K562 (cell line): ENCODE data around the gene PGM3. TPM values are rescaled to one million over a fixed set of nuclear protein-coding genes. Genes with fewer than 3 reads are reported as not detected.

ENCODE experiments used
- CBX8 ChIP-seq: fragments of 200-600 bp; sonication (generic); IDR thresholded peaks from 2 replicates; pipeline ENCODE4 v1.6.1; 2012; ENCODE audit warnings: borderline replicate concordance, mixed run types, low read depth, mild to moderate bottlenecking, moderate library complexity, mixed read lengths, low read length, control low read depth, inconsistent platforms; ENCODE audit not compliant: poor library complexity, severe bottlenecking; ENCODE audit errors: extremely low read depth
- CEBPB ChIP-seq: fragments of 450-650 bp; IDR thresholded peaks from 2 replicates; pipeline ENCODE4 v1.6.1; 2016; ENCODE audit warnings: missing genetic modification characterization, missing compliant biosample characterization
- E2F3 ChIP-seq: fragments of 250-450 bp; sonication (Bioruptor Pico); IDR thresholded peaks from 2 replicates; pipeline ENCODE4 v1.4.0; 2020; ENCODE audit warnings: mild to moderate bottlenecking
- ZFPM2 ChIP-seq: fragments of 250-450 bp; sonication (Bioruptor Pico); IDR thresholded peaks from 2 replicates; pipeline ENCODE4 v1.5.1; 2022; ENCODE audit warnings: mild to moderate bottlenecking
- polyA plus RNA-seq, 8 experiments: library from polyadenylated mRNA; depleted of rRNA in 4 of 8; stranded (reverse) in 5 of 8; unstranded in 3 of 8; fragments of >200 nt; fragmentation: Nextera tagmentation in 2 of 8; fragmentation: Illumina TruSeq in 1 of 8; extraction: Ambion mirVana in 2 of 8; extraction: Trizol in 1 of 8; gene quantifications; 2 replicates each; pipeline versions ENCODE4 v1.2.1 to v1.2.3, GENCODE V29; 2011 to 2014; ENCODE audit warnings: inconsistent platforms in 1 of 8, missing spikeins in 1 of 8
- total RNA-seq, 7 experiments: library from RNA; depleted of rRNA in 6 of 7; stranded (reverse); fragments of >200 nt in 6 of 7; fragmentation: Illumina TruSeq in 2 of 7; extraction: Trizol in 2 of 7; gene quantifications; 2 replicates each; pipeline versions ENCODE4 v1.2.1 to v1.2.3, GENCODE V29; 2011 to 2021; ENCODE audit warnings: low replicate concordance in 1 of 7

PGM3 gene
- total and polyA plus RNA-seq, 9 of the 15 experiments (the other 6 are each of a cell fraction or from before 2014, with no cell fraction given): 19.1 to 107 (median 50.5) TPM

GRCh38 chr6:83117802-83118201 lies 75.3 kb downstream of the PGM3 start (continued):
- TF ChIP-seq CBX8 (no peak), E2F3 (CRISPR knock-in tag) (no peak), CEBPB (no peak), ZFPM2 (CRISPR knock-in tag) (no peak)

Other genes starting within 250 kb of the PGM3 start
- gene UBE3D, start 127.4 kb downstream of the PGM3 start, total RNA-seq (2014; rRNA removed): 10.4 and 11.2 TPM in 2 replicates
- 17.2 and 17.6 TPM in 2 replicates for gene UBE3D, start 127.4 kb downstream of the PGM3 start, total RNA-seq (2014; rRNA removed; fragmentation: Illumina TruSeq; extraction: Trizol)
- gene UBE3D, start 127.4 kb downstream of the PGM3 start, total RNA-seq (2015; rRNA removed; fragmentation: Illumina TruSeq; extraction: Trizol): 12.9 and 13.6 TPM in 2 replicates
- 9.5 and 12.6 TPM in 2 replicates for gene UBE3D, start 127.4 kb downstream of the PGM3 start, total RNA-seq (2021)
- 8.5 and 11.3 TPM in 2 replicates for gene UBE3D, start 127.4 kb downstream of the PGM3 start, polyA plus RNA-seq (2011; rRNA removed)
- 7.4 and 9.4 TPM in 2 replicates for gene UBE3D, start 127.4 kb downstream of the PGM3 start, polyA plus RNA-seq (2014; fragmentation: Illumina TruSeq; extraction: Trizol)
- 10 to 100 TPM; 11.9 to 16.3 TPM for gene UBE3D, start 127.4 kb downstream of the PGM3 start, polyA plus RNA-seq (2014; fragmentation: Nextera tagmentation; extraction: Ambion mirVana)
- 11.2 and 12.4 TPM in 2 replicates for gene UBE3D, start 127.4 kb downstream of the PGM3 start, polyA plus RNA-seq (2014; rRNA removed)
- gene DOP1A, start 125.6 kb downstream of the PGM3 start, total RNA-seq (2014; rRNA removed): 3.5 and 5.1 TPM in 2 replicates
- 7.6 and 9.1 TPM in 2 replicates for gene DOP1A, start 125.6 kb downstream of the PGM3 start, total RNA-seq (2014; rRNA removed; fragmentation: Illumina TruSeq; extraction: Trizol)
- gene DOP1A, start 125.6 kb downstream of the PGM3 start, total RNA-seq (2015; rRNA removed; fragmentation: Illumina TruSeq; extraction: Trizol): 10.3 and 10.5 TPM in 2 replicates
- gene DOP1A, start 125.6 kb downstream of the PGM3 start, total RNA-seq (2021): 5.5 TPM in 2 replicates
- gene DOP1A, start 125.6 kb downstream of the PGM3 start, polyA plus RNA-seq (2011; rRNA removed): 4.4 and 4.5 TPM in 2 replicates
- gene DOP1A, start 125.6 kb downstream of the PGM3 start, polyA plus RNA-seq (2014; fragmentation: Illumina TruSeq; extraction: Trizol): 4.4 and 4.9 TPM in 2 replicates
- 1 to 10 TPM in 1 of 2 experiments, under 1 TPM in 1; 0.75 to 1.3 TPM for gene DOP1A, start 125.6 kb downstream of the PGM3 start, polyA plus RNA-seq (2014; fragmentation: Nextera tagmentation; extraction: Ambion mirVana)
- gene DOP1A, start 125.6 kb downstream of the PGM3 start, polyA plus RNA-seq (2014; rRNA removed): 3.3 and 3.5 TPM in 2 replicates
- 1.5 and 1.8 TPM in 2 replicates for gene RWDD2A, start 92 bp upstream of the PGM3 start, total RNA-seq (2014; rRNA removed)
- gene RWDD2A, start 92 bp upstream of the PGM3 start, total RNA-seq (2014; rRNA removed; fragmentation: Illumina TruSeq; extraction: Trizol): 1.8 and 1.9 TPM in 2 replicates
- 1.6 TPM in 2 replicates for gene RWDD2A, start 92 bp upstream of the PGM3 start, total RNA-seq (2015; rRNA removed; fragmentation: Illumina TruSeq; extraction: Trizol)
- gene RWDD2A, start 92 bp upstream of the PGM3 start, total RNA-seq (2021): 1.7 and 2.0 TPM in 2 replicates
- gene RWDD2A, start 92 bp upstream of the PGM3 start, polyA plus RNA-seq (2011; rRNA removed): 4.7 and 4.8 TPM in 2 replicates
- 2.0 and 2.1 TPM in 2 replicates for gene RWDD2A, start 92 bp upstream of the PGM3 start, polyA plus RNA-seq (2014; fragmentation: Illumina TruSeq; extraction: Trizol)
- gene RWDD2A, start 92 bp upstream of the PGM3 start, polyA plus RNA-seq (2014; fragmentation: Nextera tagmentation; extraction: Ambion mirVana): 1 to 10 TPM; 2.5 to 3.6 TPM
- 1.8 and 2.6 TPM in 2 replicates for gene RWDD2A, start 92 bp upstream of the PGM3 start, polyA plus RNA-seq (2014; rRNA removed)
- gene ME1, start 237.8 kb upstream of the PGM3 start, total RNA-seq (2014; rRNA removed): 4.0 and 4.8 TPM in 2 replicates
- gene ME1, start 237.8 kb upstream of the PGM3 start, total RNA-seq (2014; rRNA removed; fragmentation: Illumina TruSeq; extraction: Trizol): 9.5 and 11.7 TPM in 2 replicates
- gene ME1, start 237.8 kb upstream of the PGM3 start, total RNA-seq (2015; rRNA removed; fragmentation: Illumina TruSeq; extraction: Trizol): 5.4 and 5.5 TPM in 2 replicates
- gene ME1, start 237.8 kb upstream of the PGM3 start, total RNA-seq (2021): 10.0 and 10.4 TPM in 2 replicates
- 5.1 and 6.9 TPM in 2 replicates for gene ME1, start 237.8 kb upstream of the PGM3 start, polyA plus RNA-seq (2011; rRNA removed)
- gene ME1, start 237.8 kb upstream of the PGM3 start, polyA plus RNA-seq (2014; fragmentation: Illumina TruSeq; extraction: Trizol): 9.6 and 10.3 TPM in 2 replicates
- 1 to 10 TPM; 3.2 to 3.7 TPM for gene ME1, start 237.8 kb upstream of the PGM3 start, polyA plus RNA-seq (2014; fragmentation: Nextera tagmentation; extraction: Ambion mirVana)
- 3.1 and 4.2 TPM in 2 replicates for gene ME1, start 237.8 kb upstream of the PGM3 start, polyA plus RNA-seq (2014; rRNA removed)